ENCODE data around the gene PKN2. TPM values are rescaled to one million over a fixed set of nuclear protein-coding genes. Genes with fewer than 3 reads are reported as not detected.

PKN2 gene
- polyA plus RNA-seq, 4 donors = 19.1 to 57.5 (median 32.1) TPM

Other genes starting within 250 kb of the PKN2 start
- 10 to 100 TPM; 23.1 to 44.6 (median 37.5) TPM for gene GTF2B, start 207.3 kb downstream of the PKN2 start, polyA plus RNA-seq

Data from small intestine (tissue), 4 donors.